ENCODE results near the gene GPR158. TPM values are rescaled to one million over a fixed set of nuclear protein-coding genes. Genes with fewer than 3 reads are reported as not detected.

Gene GPR158
- total and polyA plus RNA-seq, 5 donors from 2014 or later: not detected

DNA sequence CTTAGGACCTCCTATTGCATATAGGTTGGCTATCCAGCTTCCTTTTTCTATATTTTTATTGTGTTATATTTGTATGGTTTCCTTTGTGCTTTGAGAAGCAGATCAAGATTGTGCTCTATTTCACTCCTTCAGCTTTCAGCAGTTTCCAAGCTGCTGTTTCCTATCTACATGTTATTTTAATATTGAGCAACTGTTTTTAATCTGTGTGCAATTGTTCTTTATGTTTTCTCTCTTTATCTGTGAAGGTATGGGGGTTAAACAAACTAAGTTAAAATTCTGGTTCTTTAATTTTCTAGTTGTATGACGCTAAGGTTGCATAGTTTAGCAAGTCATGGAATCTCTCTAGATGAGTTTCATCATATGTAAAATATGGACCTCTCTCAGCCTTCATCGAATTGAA lies 251.0 kb downstream of the GPR158 start:
- DNase-seq: no peak
- peaks cover 0 to 16% (median 3%) of the 10 kb centered on the region in 7 donors for H3K9me3 Mint-ChIP-seq

DNA sequence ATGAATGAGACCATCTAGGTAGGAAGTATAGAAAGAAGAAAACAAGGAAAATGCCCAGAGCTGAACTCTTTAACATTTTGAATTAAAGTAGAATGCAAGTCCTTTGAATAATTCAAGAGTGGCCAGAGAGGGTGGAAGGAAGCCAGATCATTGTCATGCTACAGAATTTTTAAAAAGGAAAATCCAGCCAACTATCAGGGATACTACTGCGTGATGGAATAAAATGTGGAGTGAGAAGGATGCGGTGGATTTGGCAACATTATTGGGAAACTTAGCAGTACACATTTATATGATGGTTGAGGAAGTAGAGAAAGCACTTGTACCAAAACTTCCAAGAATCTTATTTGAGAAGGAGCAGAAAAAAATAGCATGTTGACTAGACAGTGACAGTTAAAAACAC lies 261.6 kb downstream of the GPR158 start:
- H3K9me3 Mint-ChIP-seq: peaks cover 0 to 10% (median 4%) of the 10 kb centered on the region in 7 donors
- H3K36me3 ChIP-seq (ENCODE audit: control insufficient read depth, insufficient read depth, low read length): no peaks in the 10 kb centered on the region
- no peaks in the 10 kb centered on the region for H3K4me1 Mint-ChIP-seq
- H3K27ac Mint-ChIP-seq: no peak overlapping the region
- H3K9me3 ChIP-seq (ENCODE audit: control insufficient read depth in 2 of 2, low read length in 2 of 2): no peaks in the 10 kb centered on the region
- DNase-seq: no peak
- peaks cover 4% of the 10 kb centered on the region for H3K27me3 Mint-ChIP-seq
- no peak overlapping the region for H3K4me3 Mint-ChIP-seq
- H3K36me3 Mint-ChIP-seq: no peaks in the 10 kb centered on the region
- no peak overlapping the region for H3K27ac ChIP-seq (ENCODE audit: insufficient read depth, low read length, poor library complexity, severe bottlenecking)
- H3K4me1 ChIP-seq (ENCODE audit: control insufficient read depth, insufficient read depth, low read length, poor library complexity, severe bottlenecking): no peaks in the 10 kb centered on the region
- H3K4me3 ChIP-seq (ENCODE audit: low read depth, low read length): no peak overlapping the region
- no peak for ATAC-seq (ENCODE audit: low read depth in 2 of 2)
- no peaks in the 10 kb centered on the region for H3K27me3 ChIP-seq (ENCODE audit: control insufficient read depth, insufficient read depth, low read length)

More for the DNA sequence above, 251.0 kb downstream of the GPR158 start:
- Histone ChIP-seq H3K36me3 (ENCODE audit: control insufficient read depth, insufficient read depth, low read length) (no peaks in the 10 kb centered on the region), H3K4me3 (ENCODE audit: low read depth, low read length) (no peak overlapping the region), H3K27me3 (ENCODE audit: control insufficient read depth, insufficient read depth, low read length) (no peaks in the 10 kb centered on the region), H3K27ac (ENCODE audit: insufficient read depth, low read length, poor library complexity, severe bottlenecking) (no peak overlapping the region), H3K4me1 (ENCODE audit: control insufficient read depth, insufficient read depth, low read length, poor library complexity, severe bottlenecking) (no peaks in the 10 kb centered on the region), H3K9me3 (ENCODE audit: control insufficient read depth in 2 of 2, low read length in 2 of 2) (no peaks in the 10 kb centered on the region)
- no peaks in the 10 kb centered on the region for H3K4me1 Mint-ChIP-seq
- no peak overlapping the region for H3K4me3 Mint-ChIP-seq
- no peaks in the 10 kb centered on the region for H3K36me3 Mint-ChIP-seq
- no peaks in the 10 kb centered on the region for H3K27me3 Mint-ChIP-seq
- H3K27ac Mint-ChIP-seq: no peak overlapping the region
- no peak for ATAC-seq (ENCODE audit: low read depth in 2 of 2)

DNA sequence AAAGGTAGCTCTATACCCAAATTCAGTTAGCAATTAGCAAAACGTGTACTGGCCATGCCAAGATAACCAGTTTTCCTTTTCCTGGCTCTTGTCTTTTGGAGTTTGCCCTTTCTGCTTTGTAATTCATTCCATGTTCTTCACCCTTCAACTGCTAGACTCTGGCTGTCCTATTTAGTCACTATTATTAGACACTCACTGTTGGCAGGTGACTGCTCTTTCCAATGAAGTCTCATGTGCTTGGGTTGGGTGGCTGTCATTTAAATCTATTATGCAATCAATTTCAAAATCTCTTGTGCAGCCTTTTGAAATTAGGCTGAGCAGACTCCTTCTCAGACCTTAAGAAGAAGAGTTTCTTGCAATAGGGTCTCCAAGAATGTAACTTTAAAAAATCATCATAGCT lies 266.5 kb downstream of the GPR158 start:
- Histone ChIP-seq H3K27me3 (ENCODE audit: control insufficient read depth, insufficient read depth, low read length) (no peaks in the 10 kb centered on the region), H3K36me3 (ENCODE audit: control insufficient read depth, insufficient read depth, low read length) (no peaks in the 10 kb centered on the region), H3K4me3 (ENCODE audit: low read depth, low read length) (no peak overlapping the region), H3K9me3 (ENCODE audit: control insufficient read depth in 2 of 2, low read length in 2 of 2) (no peaks in the 10 kb centered on the region), H3K27ac (ENCODE audit: insufficient read depth, low read length, poor library complexity, severe bottlenecking) (no peak overlapping the region), H3K4me1 (ENCODE audit: control insufficient read depth, insufficient read depth, low read length, poor library complexity, severe bottlenecking) (no peaks in the 10 kb centered on the region)
- Mint-ChIP-seq H3K9me3 (peaks cover 0 to 7% (median 4%) of the 10 kb centered on the region in 7 donors), H3K4me3 (no peak overlapping the region), H3K4me1 (no peaks in the 10 kb centered on the region), H3K36me3 (no peaks in the 10 kb centered on the region), H3K27ac (no peak overlapping the region), H3K27me3 (peaks cover 4% of the 10 kb centered on the region)
- ATAC-seq (ENCODE audit: low read depth in 2 of 2): no peak
- no peak for DNase-seq

DNA sequence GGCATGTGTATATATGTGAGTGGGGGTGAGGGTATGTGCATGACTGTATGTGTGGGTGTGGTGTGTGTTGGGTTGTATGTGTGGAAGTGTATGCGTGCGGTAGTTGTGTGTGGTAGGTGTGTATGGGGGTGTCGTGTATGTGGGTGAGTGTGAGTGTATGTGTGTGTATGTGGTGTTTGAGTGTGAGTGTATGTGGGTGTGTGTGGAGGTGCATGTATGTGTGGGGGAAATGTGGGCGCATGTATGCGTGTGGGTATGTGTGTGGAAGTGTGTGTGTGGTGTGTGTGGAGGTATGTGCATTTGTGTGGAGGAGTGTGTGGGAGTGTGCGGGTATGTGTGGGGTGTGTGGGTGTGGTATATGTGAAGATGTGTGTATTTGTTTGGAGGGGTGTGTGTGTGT lies 269.5 kb downstream of the GPR158 start:
- H3K36me3 Mint-ChIP-seq: no peaks in the 10 kb centered on the region
- DNase-seq (no peak), ATAC-seq (ENCODE audit: low read depth in 2 of 2) (no peak)
- no peaks in the 10 kb centered on the region for H3K27me3 ChIP-seq (ENCODE audit: control insufficient read depth, insufficient read depth, low read length)
- H3K36me3 ChIP-seq (ENCODE audit: control insufficient read depth, insufficient read depth, low read length): no peaks in the 10 kb centered on the region
- H3K27me3 Mint-ChIP-seq: no peaks in the 10 kb centered on the region
- peaks cover 0 to 6% (median 3%) of the 10 kb centered on the region in 7 donors for H3K9me3 Mint-ChIP-seq
- no peak overlapping the region for H3K27ac Mint-ChIP-seq
- H3K27ac ChIP-seq (ENCODE audit: insufficient read depth, low read length, poor library complexity, severe bottlenecking): no peak overlapping the region
- H3K4me1 Mint-ChIP-seq: no peaks in the 10 kb centered on the region
- H3K9me3 ChIP-seq (ENCODE audit: control insufficient read depth in 2 of 2, low read length in 2 of 2): no peaks in the 10 kb centered on the region
- no peak overlapping the region for H3K4me3 Mint-ChIP-seq
- no peak overlapping the region for H3K4me3 ChIP-seq (ENCODE audit: low read depth, low read length)
- no peaks in the 10 kb centered on the region for H3K4me1 ChIP-seq (ENCODE audit: control insufficient read depth, insufficient read depth, low read length, poor library complexity, severe bottlenecking)

DNA sequence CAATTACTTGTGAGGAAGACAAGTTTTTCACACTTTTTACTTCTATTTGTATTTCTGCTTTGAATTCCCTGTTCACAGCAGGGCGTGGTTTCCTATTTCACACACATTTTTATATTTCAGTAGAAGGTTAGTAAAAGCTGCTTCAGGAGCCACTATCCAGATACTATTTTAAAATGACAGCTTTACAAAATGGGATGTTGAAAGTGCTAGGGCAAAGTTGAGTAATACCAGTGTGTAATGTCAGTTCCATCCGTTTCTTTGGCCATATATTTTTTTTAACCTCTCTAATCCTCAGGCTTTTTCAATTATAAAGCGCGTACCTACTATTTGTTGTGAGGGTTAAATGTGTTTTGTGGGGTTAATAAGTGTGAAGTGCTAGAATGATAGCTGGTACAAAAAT lies 276.6 kb downstream of the GPR158 start:
- no peaks in the 10 kb centered on the region for H3K4me1 ChIP-seq (ENCODE audit: control insufficient read depth, insufficient read depth, low read length, poor library complexity, severe bottlenecking)
- DNase-seq: no peak
- H3K27ac ChIP-seq (ENCODE audit: insufficient read depth, low read length, poor library complexity, severe bottlenecking): no peak overlapping the region
- no peaks in the 10 kb centered on the region for H3K9me3 ChIP-seq (ENCODE audit: control insufficient read depth in 2 of 2, low read length in 2 of 2)
- Mint-ChIP-seq H3K27me3 (no peaks in the 10 kb centered on the region), H3K36me3 (no peaks in the 10 kb centered on the region), H3K4me1 (no peaks in the 10 kb centered on the region), H3K4me3 (no peak overlapping the region), H3K9me3 (peaks cover 1 to 27% (median 7%) of the 10 kb centered on the region in 7 donors), H3K27ac (no peak overlapping the region)
- no peaks in the 10 kb centered on the region for H3K36me3 ChIP-seq (ENCODE audit: control insufficient read depth, insufficient read depth, low read length)
- ATAC-seq (ENCODE audit: low read depth in 2 of 2): no peak
- no peak overlapping the region for H3K4me3 ChIP-seq (ENCODE audit: low read depth, low read length)
- H3K27me3 ChIP-seq (ENCODE audit: control insufficient read depth, insufficient read depth, low read length): no peaks in the 10 kb centered on the region

DNA sequence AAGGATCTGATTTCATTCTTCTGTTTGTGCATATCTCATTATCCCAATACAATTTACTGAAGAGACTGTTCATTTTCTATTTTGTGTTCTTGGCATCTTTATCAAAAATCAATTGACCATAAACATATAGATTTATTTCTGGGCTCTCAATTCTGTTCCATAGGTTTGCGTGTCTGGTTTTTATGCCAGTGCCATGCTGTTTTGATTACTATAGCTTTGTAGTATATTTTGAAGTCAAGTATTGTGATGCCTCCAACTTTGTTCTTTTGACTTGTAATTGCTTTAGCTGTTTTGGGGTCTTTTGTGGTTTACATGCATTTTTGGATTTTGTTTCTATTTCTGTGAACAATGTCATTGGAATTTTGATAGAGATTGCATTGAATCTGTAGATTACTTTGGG lies 278.8 kb downstream of the GPR158 start:
- no peaks in the 10 kb centered on the region for H3K4me1 ChIP-seq (ENCODE audit: control insufficient read depth, insufficient read depth, low read length, poor library complexity, severe bottlenecking)
- no peak for ATAC-seq (ENCODE audit: low read depth in 2 of 2)
- no peak for DNase-seq
- H3K27ac Mint-ChIP-seq: no peak overlapping the region
- H3K4me1 Mint-ChIP-seq: no peaks in the 10 kb centered on the region
- H3K27me3 Mint-ChIP-seq: no peaks in the 10 kb centered on the region
- no peaks in the 10 kb centered on the region for H3K36me3 ChIP-seq (ENCODE audit: control insufficient read depth, insufficient read depth, low read length)
- peaks cover 0 to 32% (median 7%) of the 10 kb centered on the region in 7 donors for H3K9me3 Mint-ChIP-seq
- no peaks in the 10 kb centered on the region for H3K27me3 ChIP-seq (ENCODE audit: control insufficient read depth, insufficient read depth, low read length)
- H3K4me3 ChIP-seq (ENCODE audit: low read depth, low read length): no peak overlapping the region
- no peaks in the 10 kb centered on the region for H3K9me3 ChIP-seq (ENCODE audit: control insufficient read depth in 2 of 2, low read length in 2 of 2)
- H3K27ac ChIP-seq (ENCODE audit: insufficient read depth, low read length, poor library complexity, severe bottlenecking): no peak overlapping the region
- no peaks in the 10 kb centered on the region for H3K36me3 Mint-ChIP-seq
- no peak overlapping the region for H3K4me3 Mint-ChIP-seq

DNA sequence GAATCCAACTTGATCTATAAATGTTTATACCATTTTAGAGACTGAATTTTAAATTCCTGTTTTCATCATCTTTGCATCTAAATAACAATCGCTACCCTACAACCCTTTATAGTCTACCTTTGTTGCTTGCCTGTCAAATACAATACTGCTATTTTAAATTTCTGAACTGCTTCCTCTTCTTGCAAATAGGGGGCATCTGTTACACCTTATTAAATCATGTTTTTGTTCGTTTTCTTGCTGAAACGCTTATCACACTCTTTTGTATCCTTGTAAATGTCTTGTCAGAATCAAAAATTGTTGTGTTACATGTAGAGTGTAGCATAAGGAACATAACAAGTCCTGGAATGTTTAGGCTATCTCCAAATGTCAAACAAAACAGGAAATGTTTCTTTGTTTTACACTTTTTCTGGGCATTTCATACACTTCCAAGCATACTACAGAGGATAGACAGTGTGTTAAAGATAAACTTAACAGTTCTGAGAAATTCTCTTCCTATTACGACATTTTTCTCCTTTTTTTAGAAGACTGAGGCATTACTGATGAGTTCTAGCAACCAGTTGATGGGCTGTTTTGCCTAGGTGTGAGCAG lies 281.3 kb downstream of the GPR158 start:
- Mint-ChIP-seq H3K4me1 (no peaks in the 10 kb centered on the region), H3K9me3 (peaks cover 0 to 30% (median 6%) of the 10 kb centered on the region in 7 donors), H3K4me3 (no peak overlapping the region), H3K27ac (peak overlapping the region in 1 of 3 donors; percentile 27), H3K27me3 (no peaks in the 10 kb centered on the region), H3K36me3 (no peaks in the 10 kb centered on the region)
- DNase-seq (no peak), ATAC-seq (ENCODE audit: low read depth in 2 of 2) (no peak)
- H3K27me3 ChIP-seq (ENCODE audit: control insufficient read depth, insufficient read depth, low read length): no peaks in the 10 kb centered on the region
- H3K4me1 ChIP-seq (ENCODE audit: control insufficient read depth, insufficient read depth, low read length, poor library complexity, severe bottlenecking): no peaks in the 10 kb centered on the region
- no peak overlapping the region for H3K4me3 ChIP-seq (ENCODE audit: low read depth, low read length)
- no peak overlapping the region for H3K27ac ChIP-seq (ENCODE audit: insufficient read depth, low read length, poor library complexity, severe bottlenecking)
- no peaks in the 10 kb centered on the region for H3K9me3 ChIP-seq (ENCODE audit: control insufficient read depth in 2 of 2, low read length in 2 of 2)
- H3K36me3 ChIP-seq (ENCODE audit: control insufficient read depth, insufficient read depth, low read length): no peaks in the 10 kb centered on the region

DNA sequence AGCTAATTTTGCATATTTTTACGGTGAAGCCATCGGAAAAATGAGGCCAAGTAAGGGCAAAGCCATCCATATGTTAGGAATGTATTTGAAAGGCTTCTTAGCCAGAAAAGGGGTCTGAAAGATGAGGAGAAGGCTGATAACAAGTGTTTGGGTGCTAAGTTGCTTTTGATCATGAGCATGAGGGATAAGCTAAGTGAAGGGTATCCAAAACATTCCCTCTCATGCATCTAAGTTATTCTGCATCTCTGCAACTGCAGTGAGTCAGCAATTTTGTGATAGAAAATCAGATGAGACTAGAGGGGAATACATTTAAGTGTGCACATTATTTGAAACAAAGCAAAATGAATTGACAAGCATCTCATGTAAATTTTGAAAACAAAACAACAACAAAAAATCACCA lies 282.8 kb downstream of the GPR158 start:
- no peaks in the 10 kb centered on the region for H3K9me3 ChIP-seq (ENCODE audit: control insufficient read depth in 2 of 2, low read length in 2 of 2)
- no peaks in the 10 kb centered on the region for H3K4me1 ChIP-seq (ENCODE audit: control insufficient read depth, insufficient read depth, low read length, poor library complexity, severe bottlenecking)
- Mint-ChIP-seq H3K4me3 (no peak overlapping the region), H3K36me3 (no peaks in the 10 kb centered on the region), H3K27ac (peak overlapping the region in 1 of 3 donors; percentile 49), H3K9me3 (peaks cover 0 to 30% (median 6%) of the 10 kb centered on the region in 7 donors), H3K27me3 (no peaks in the 10 kb centered on the region), H3K4me1 (no peaks in the 10 kb centered on the region)
- no peaks in the 10 kb centered on the region for H3K27me3 ChIP-seq (ENCODE audit: control insufficient read depth, insufficient read depth, low read length)
- ATAC-seq (ENCODE audit: low read depth in 2 of 2): no peak
- no peaks in the 10 kb centered on the region for H3K36me3 ChIP-seq (ENCODE audit: control insufficient read depth, insufficient read depth, low read length)
- no peak overlapping the region for H3K27ac ChIP-seq (ENCODE audit: insufficient read depth, low read length, poor library complexity, severe bottlenecking)
- DNase-seq: no peak
- no peak overlapping the region for H3K4me3 ChIP-seq (ENCODE audit: low read depth, low read length)

Measured in CD4-positive, CD25-positive, alpha-beta regulatory T cell (primary cell).